GM12878 (cell line): ENCODE data around the gene MLLT3. TPM values are rescaled to one million over a fixed set of nuclear protein-coding genes. Genes with fewer than 3 reads are reported as not detected.

Source experiments
- BACH1 ChIP-seq: fragments of 450-650 bp; IDR thresholded peaks from 2 replicates; pipeline ENCODE4 v1.6.1; 2017; ENCODE audit warnings: mild to moderate bottlenecking, borderline replicate concordance
- EP300 ChIP-seq, 2 experiments: fragments of 150-350 bp in 1 of 2; IDR thresholded peaks; 2 replicates each; pipeline ENCODE4 v1.6.1; 2011 to 2012; ENCODE audit warnings: low read depth in 2 of 2, low read length in 2 of 2, borderline replicate concordance in 1 of 2, improper control_type of control experiment in 1 of 2, inconsistent platforms in 1 of 2; ENCODE audit not compliant: control insufficient read depth in 1 of 2
- FOS ChIP-seq: IDR thresholded peaks from 3 replicates; pipeline ENCODE4 v1.6.1; 2011; ENCODE audit warnings: borderline replicate concordance; ENCODE audit not compliant: insufficient read length; ENCODE audit errors: extremely low read depth
- GABPA ChIP-seq: IDR thresholded peaks from 2 replicates; pipeline ENCODE4 v1.6.1; 2014; ENCODE audit warnings: antibody characterized with exemption, low read depth, mild to moderate bottlenecking, inconsistent platforms
- HDAC6 ChIP-seq: fragments of 200-600 bp; sonication (generic); IDR thresholded peaks from one replicate; pipeline ENCODE4 v1.8.0; 2017; ENCODE audit warnings: antibody characterized with exemption; ENCODE audit not compliant: unreplicated experiment
- IRF4 ChIP-seq: IDR thresholded peaks from 2 replicates; pipeline ENCODE4 v1.6.1; 2011; ENCODE audit warnings: low read depth, low read length
- KAT2A ChIP-seq: conservative IDR thresholded peaks from 2 replicates; pipeline ENCODE4 v1.6.1; 2011; ENCODE audit warnings: low read depth, low read length; ENCODE audit not compliant: control insufficient read depth
- MLLT1 ChIP-seq: fragments of 450-650 bp; IDR thresholded peaks from 2 replicates; pipeline ENCODE4 v1.6.1; 2016; ENCODE audit warnings: mild to moderate bottlenecking
- MYB ChIP-seq: fragments of 150-350 bp; IDR thresholded peaks from 2 replicates; pipeline ENCODE4 v1.6.1; 2014; ENCODE audit warnings: mild to moderate bottlenecking, low read depth, low read length, borderline replicate concordance
- NFXL1 ChIP-seq: fragments of 450-650 bp; IDR thresholded peaks from 2 replicates; pipeline ENCODE4 v1.6.1; 2017; ENCODE audit warnings: antibody characterized with exemption, mild to moderate bottlenecking, borderline replicate concordance
- NFYB ChIP-seq: IDR thresholded peaks from 2 replicates; pipeline ENCODE4 v1.6.1; 2011; ENCODE audit warnings: low read depth, mild to moderate bottlenecking, low read length, improper control_type of control experiment, moderate library complexity; ENCODE audit not compliant: insufficient read depth
- RB1 ChIP-seq: fragments of 450-650 bp; formaldehyde crosslinking; IDR thresholded peaks from 2 replicates; pipeline ENCODE4 v1.6.1; 2017; ENCODE audit warnings: mild to moderate bottlenecking, borderline replicate concordance
- RBBP5 ChIP-seq: fragments of 200-600 bp; sonication (generic); conservative IDR thresholded peaks from 2 replicates; pipeline ENCODE4 v1.6.1; 2016
- RELA ChIP-seq: fragments of 450-650 bp; IDR thresholded peaks from 2 replicates; pipeline ENCODE4 v1.8.0; 2014; ENCODE audit warnings: borderline replicate concordance; ENCODE audit not compliant: partially characterized antibody
- SREBF1 ChIP-seq: IDR thresholded peaks from 2 replicates; pipeline ENCODE4 v1.6.1; 2012; ENCODE audit warnings: mild to moderate bottlenecking, low read length
- STAT1 ChIP-seq: fragments of 450-650 bp; conservative IDR thresholded peaks from 2 replicates; pipeline ENCODE4 v1.6.1; 2014; ENCODE audit warnings: antibody characterized with exemption, mild to moderate bottlenecking
- STAT3 ChIP-seq: IDR thresholded peaks from 2 replicates; pipeline ENCODE4 v1.6.1; 2011; ENCODE audit warnings: low read depth, low read length, improper control_type of control experiment
- TAF1 ChIP-seq: IDR thresholded peaks from 2 replicates; pipeline ENCODE4 v1.6.1; 2011; ENCODE audit warnings: mild to moderate bottlenecking, low read depth, low read length, borderline replicate concordance
- YY1 ChIP-seq: IDR thresholded peaks from 2 replicates; pipeline ENCODE4 v1.6.1; 2011; ENCODE audit warnings: low read depth, mild to moderate bottlenecking, low read length
- ZBTB33 ChIP-seq: fragments of 450-650 bp; IDR thresholded peaks from 2 replicates; pipeline ENCODE4 v1.6.1; 2017; ENCODE audit warnings: mild to moderate bottlenecking
- ZBTB4 ChIP-seq: fragments of 450-650 bp; formaldehyde crosslinking; IDR thresholded peaks from 2 replicates; pipeline ENCODE4 v1.4.0; 2022; ENCODE audit warnings: mild to moderate bottlenecking, moderate library complexity
- ZNF24 ChIP-seq: fragments of 450-650 bp; IDR thresholded peaks from 2 replicates; pipeline ENCODE4 v1.6.1; 2017; ENCODE audit warnings: antibody characterized with exemption, mild to moderate bottlenecking
- ZNF384 ChIP-seq: IDR thresholded peaks from 2 replicates; pipeline ENCODE4 v1.6.1; 2012; ENCODE audit warnings: low read depth, mild to moderate bottlenecking, low read length, improper control_type of control experiment, borderline replicate concordance
- ZNF622 ChIP-seq: fragments of 450-650 bp; IDR thresholded peaks from 2 replicates; pipeline ENCODE4 v1.6.1; 2017; ENCODE audit warnings: mild to moderate bottlenecking, inconsistent platforms
- ZSCAN29 ChIP-seq: fragments of 450-650 bp; IDR thresholded peaks from 2 replicates; pipeline ENCODE4 v1.6.1; 2017; ENCODE audit warnings: mild to moderate bottlenecking, moderate library complexity
- polyA plus RNA-seq, 11 experiments: library from polyadenylated mRNA; depleted of rRNA in 4 of 11; unstranded in 6 of 11; stranded (reverse) in 5 of 11; fragments of >200 nt; fragmentation: Nextera tagmentation in 4 of 11; fragmentation: Illumina TruSeq in 1 of 11; extraction: Ambion mirVana in 4 of 11; extraction: Trizol in 1 of 11; gene quantifications; 1 replicate in 1 of 11; 2 replicates in 10 of 11; pipeline versions ENCODE4 v1.2.1 to v1.2.3, GENCODE V29; 2011 to 2016; ENCODE audit warnings: inconsistent platforms in 2 of 11, missing spikeins in 2 of 11, low read depth in 1 of 11
- total RNA-seq, 4 experiments: library from RNA; depleted of rRNA in 3 of 4; stranded (reverse); fragments of >200 nt in 3 of 4; fragmentation: Illumina TruSeq in 1 of 4; extraction: Trizol in 1 of 4; gene quantifications; 2 replicates each; pipeline versions ENCODE4 v1.2.1 to v1.2.3, GENCODE V29; 2013 to 2021

MLLT3 gene
- total and polyA plus RNA-seq, 10 of the 15 experiments (the other 5 are each of a cell fraction or from before 2014, with no cell fraction given), result 17.7 to 72.3 (median 35.6) TPM

GRCh38 chr9:20621471-20622329, 599 bp downstream of the MLLT3 start (continued):
- TF ChIP-seq SREBF1, result no peak
- TF ChIP-seq NFYB, result no peak
- no peak for TF ChIP-seq NFXL1
- TF ChIP-seq MLLT1, result 0 out of 2 replicates have a peak, but pooled peaks have one; percentile 23
- no peak for TF ChIP-seq ZBTB33
- TF ChIP-seq STAT3, result no peak
- no peak for TF ChIP-seq RELA
- TF ChIP-seq STAT1, result no peak
- TF ChIP-seq RBBP5, result no peak
- peak; percentile 53; the same call in 1 of the 2 replicates for TF ChIP-seq BACH1
- TF ChIP-seq IRF4, result no peak
- no peak for TF ChIP-seq ZSCAN29
- no peak for TF ChIP-seq KAT2A
- no peak for TF ChIP-seq ZBTB4 (CRISPR knock-in tag)
- no peak for TF ChIP-seq ZNF622
- TF ChIP-seq ZNF24, result no peak; the same call in 1 of the 2 replicates
- TF ChIP-seq HDAC6, result no peak
- no peak for TF ChIP-seq TAF1
- TF ChIP-seq YY1, result 0 out of 2 replicates have a peak, but pooled peaks have one; percentile 28
- TF ChIP-seq ZNF384, result no peak
- TF ChIP-seq MYB, result no peak
- TF ChIP-seq EP300 (IDR thresholded peaks at IDR 0.05; ENCODE audit: borderline replicate concordance in 1 of 2, control insufficient read depth in 1 of 2, low read depth in 2 of 2, low read length in 2 of 2), result no peak
- no peak for TF ChIP-seq GABPA
- TF ChIP-seq FOS, result no peak
- TF ChIP-seq RB1, result no peak
